Mucosa of stomach (tissue), 1 donor: ENCODE measurements around the gene TTLL11.

Source experiments
- H3K27me3 ChIP-seq: one replicate; pipeline ENCODE4 v1.7.0; 2013; ENCODE audit warnings: mild to moderate bottlenecking, low read length; ENCODE audit not compliant: control insufficient read depth, insufficient read depth
- H3K36me3 ChIP-seq: one replicate; pipeline ENCODE4 v1.7.0; 2013; ENCODE audit warnings: low read length; ENCODE audit not compliant: control insufficient read depth, insufficient read depth
- H3K4me1 ChIP-seq: one replicate; pipeline ENCODE4 v1.7.0; 2013; ENCODE audit warnings: mild to moderate bottlenecking, low read length; ENCODE audit not compliant: control insufficient read depth, insufficient read depth
- H3K4me3 ChIP-seq: one replicate; pipeline ENCODE4 v1.7.0; 2013; ENCODE audit warnings: low read length
- H3K9ac ChIP-seq: one replicate; pipeline ENCODE4 v1.7.0; 2013; ENCODE audit warnings: mild to moderate bottlenecking, low read length, moderate library complexity
- H3K9me3 ChIP-seq: one replicate; pipeline ENCODE4 v1.7.0; 2013; ENCODE audit warnings: mild to moderate bottlenecking, low read length, moderate library complexity; ENCODE audit not compliant: control insufficient read depth
- donor health status: Pancreatic carcinoma.

The TTLL11 gene

DNA sequence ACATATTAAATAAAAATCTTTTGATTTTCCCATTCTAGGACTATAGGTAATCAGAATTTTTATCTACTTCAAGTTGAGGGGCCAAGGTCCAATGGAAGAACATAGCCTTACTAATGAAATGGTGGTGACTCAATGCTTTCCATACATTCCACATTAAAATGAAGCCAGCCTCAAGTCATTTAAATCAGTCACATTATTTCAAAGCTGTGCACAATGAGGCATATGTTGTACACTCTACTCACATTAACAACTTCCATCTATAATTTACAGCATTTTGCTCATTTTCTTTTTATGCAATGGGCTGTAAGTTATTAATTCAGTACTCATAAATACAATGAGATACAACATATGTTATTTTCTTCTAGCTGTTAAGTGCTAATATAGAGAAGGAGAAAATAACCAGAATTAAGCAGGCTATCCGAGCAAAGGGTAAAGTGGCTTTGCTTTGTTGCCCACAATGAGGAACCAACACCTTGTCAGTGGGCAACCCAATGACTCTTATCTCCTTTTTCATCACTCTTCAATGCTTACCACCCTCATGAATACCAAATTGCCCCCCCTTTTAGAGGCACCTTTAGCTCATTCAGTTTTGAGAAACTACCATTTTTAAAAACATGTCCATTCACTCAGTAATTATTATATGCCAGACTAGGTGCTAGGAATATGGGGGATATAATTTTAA, 52.4 kb downstream of the TTLL11 start:
- H3K4me3 ChIP-seq, result no peak overlapping the region
- H3K9me3 ChIP-seq, result no peaks in the 10 kb centered on the region
- no peaks in the 10 kb centered on the region for H3K36me3 ChIP-seq
- H3K9ac ChIP-seq, result no peak overlapping the region
- H3K4me1 ChIP-seq, result peaks cover 6% of the 10 kb centered on the region
- no peaks in the 10 kb centered on the region for H3K27me3 ChIP-seq

GRCh38 chr9:122039234-122039633, 53.9 kb downstream of the TTLL11 start:
- no peaks in the 10 kb centered on the region for H3K36me3 ChIP-seq
- no peak overlapping the region for H3K4me3 ChIP-seq
- H3K4me1 ChIP-seq, result peaks cover 6% of the 10 kb centered on the region
- no peaks in the 10 kb centered on the region for H3K9me3 ChIP-seq
- no peak overlapping the region for H3K9ac ChIP-seq
- H3K27me3 ChIP-seq, result no peaks in the 10 kb centered on the region

GRCh38 chr9:122036988-122037387, 56.1 kb downstream of the TTLL11 start:
- no peaks in the 10 kb centered on the region for H3K27me3 ChIP-seq
- no peak overlapping the region for H3K4me3 ChIP-seq
- no peak overlapping the region for H3K9ac ChIP-seq
- H3K36me3 ChIP-seq, result no peaks in the 10 kb centered on the region
- H3K4me1 ChIP-seq, result peaks cover 6% of the 10 kb centered on the region
- no peaks in the 10 kb centered on the region for H3K9me3 ChIP-seq

DNA sequence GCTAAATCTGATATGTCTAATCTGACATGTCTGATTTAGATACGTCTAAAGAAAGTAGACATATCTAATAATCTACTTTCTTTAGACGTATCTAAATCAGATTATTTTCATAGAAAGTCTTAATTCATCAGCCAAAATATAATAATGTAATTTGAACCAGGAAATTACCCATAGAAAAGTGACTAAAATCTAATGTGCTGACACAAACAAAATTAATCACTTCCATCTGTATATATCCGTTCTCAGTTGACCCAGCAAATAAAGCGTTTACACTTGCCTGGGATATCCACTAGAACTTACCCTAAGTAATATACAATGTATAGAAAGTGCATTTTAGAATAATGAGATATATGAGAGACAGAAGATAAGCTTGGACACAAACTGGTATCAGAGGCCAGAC, 56.7 kb downstream of the TTLL11 start:
- Histone ChIP-seq H3K27me3 (no peaks in the 10 kb centered on the region), H3K36me3 (no peaks in the 10 kb centered on the region), H3K4me3 (no peak overlapping the region), H3K9me3 (no peaks in the 10 kb centered on the region), H3K9ac (no peak overlapping the region), H3K4me1 (peaks cover 6% of the 10 kb centered on the region)

DNA sequence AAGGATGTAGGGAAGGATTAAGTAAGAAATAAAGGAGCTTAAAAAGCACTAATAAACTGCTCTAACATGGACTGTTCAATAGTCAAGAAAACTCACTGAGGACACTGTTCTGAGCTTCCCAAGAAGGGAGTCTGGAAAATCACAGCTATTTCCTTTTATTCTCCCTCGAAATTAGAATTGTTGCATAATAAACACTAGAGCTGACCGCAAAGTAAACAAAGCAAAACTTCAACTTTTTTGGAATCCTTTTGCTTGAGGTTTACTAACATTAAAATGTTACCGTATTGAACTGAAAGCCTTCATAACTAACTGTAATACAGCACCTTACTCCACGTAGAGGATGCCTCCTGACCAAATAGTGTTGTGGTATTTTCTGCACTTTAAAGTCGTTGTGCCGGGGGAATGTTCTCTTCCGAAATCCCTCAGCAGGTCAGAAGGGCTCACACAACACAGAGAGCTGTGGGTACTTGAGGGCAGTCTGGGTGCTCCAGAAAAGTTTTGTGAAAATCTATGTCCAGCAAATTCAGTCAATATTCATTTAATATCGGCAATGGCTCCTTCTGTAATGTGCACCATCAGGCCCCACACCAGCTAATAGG, 59.2 kb downstream of the TTLL11 start:
- Histone ChIP-seq H3K4me3 (no peak overlapping the region), H3K9ac (no peak overlapping the region), H3K4me1 (no peaks in the 10 kb centered on the region), H3K27me3 (no peaks in the 10 kb centered on the region), H3K36me3 (no peaks in the 10 kb centered on the region), H3K9me3 (no peaks in the 10 kb centered on the region)

DNA sequence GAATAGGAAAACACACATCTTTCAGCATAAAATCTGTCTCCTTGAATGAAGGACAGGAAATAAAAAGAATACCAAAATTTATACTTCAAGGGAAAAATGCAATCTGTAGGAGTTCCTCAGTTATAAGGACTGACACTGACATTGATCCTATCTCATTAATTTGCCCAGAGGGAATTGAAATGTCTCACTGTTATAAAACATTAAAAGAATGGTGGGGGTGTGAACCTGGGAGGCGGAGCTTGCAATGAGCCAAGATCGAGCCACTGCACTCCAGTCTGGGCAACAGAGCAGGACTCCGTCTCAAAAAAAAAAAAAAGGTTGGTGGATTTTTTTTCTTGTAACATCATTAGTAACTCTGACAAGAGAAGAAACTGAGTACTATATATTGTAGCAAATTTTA, 60.8 kb downstream of the TTLL11 start:
- Histone ChIP-seq H3K27me3 (no peaks in the 10 kb centered on the region), H3K4me1 (no peaks in the 10 kb centered on the region), H3K9ac (no peak overlapping the region), H3K36me3 (no peaks in the 10 kb centered on the region), H3K9me3 (no peaks in the 10 kb centered on the region), H3K4me3 (no peak overlapping the region)

GRCh38 chr9:122031776-122032175, 61.3 kb downstream of the TTLL11 start:
- Histone ChIP-seq H3K36me3 (no peaks in the 10 kb centered on the region), H3K27me3 (no peaks in the 10 kb centered on the region)

GRCh38 chr9:122031157-122031556, 62.0 kb downstream of the TTLL11 start:
- Histone ChIP-seq H3K9ac (no peak overlapping the region), H3K4me1 (no peaks in the 10 kb centered on the region), H3K4me3 (no peak overlapping the region)

More at GRCh38 chr9:122031776-122032175, 61.3 kb downstream of the TTLL11 start:
- no peak overlapping the region for H3K9ac ChIP-seq
- H3K4me3 ChIP-seq, result no peak overlapping the region
- H3K9me3 ChIP-seq, result no peaks in the 10 kb centered on the region
- H3K4me1 ChIP-seq, result no peaks in the 10 kb centered on the region

GRCh38 chr9:122030357-122030756, 62.8 kb downstream of the TTLL11 start:
- H3K4me3 ChIP-seq, result no peak overlapping the region
- H3K27me3 ChIP-seq, result no peaks in the 10 kb centered on the region
- no peak overlapping the region for H3K9ac ChIP-seq
- no peaks in the 10 kb centered on the region for H3K36me3 ChIP-seq
- no peaks in the 10 kb centered on the region for H3K4me1 ChIP-seq
- no peaks in the 10 kb centered on the region for H3K9me3 ChIP-seq

More at GRCh38 chr9:122031157-122031556, 62.0 kb downstream of the TTLL11 start:
- Histone ChIP-seq H3K27me3 (no peaks in the 10 kb centered on the region), H3K36me3 (no peaks in the 10 kb centered on the region), H3K9me3 (no peaks in the 10 kb centered on the region)

- Histone ChIP-seq H3K36me3 (no peaks in the 10 kb centered on the region), H3K9me3 (no peaks in the 10 kb centered on the region), H3K4me3 (no peak overlapping the region), H3K27me3 (no peaks in the 10 kb centered on the region), H3K4me1 (no peaks in the 10 kb centered on the region), H3K9ac (no peak overlapping the region)
These were observed 63.2 kb downstream of the TTLL11 start for GRCh38 chr9:122029898-122030297.

DNA sequence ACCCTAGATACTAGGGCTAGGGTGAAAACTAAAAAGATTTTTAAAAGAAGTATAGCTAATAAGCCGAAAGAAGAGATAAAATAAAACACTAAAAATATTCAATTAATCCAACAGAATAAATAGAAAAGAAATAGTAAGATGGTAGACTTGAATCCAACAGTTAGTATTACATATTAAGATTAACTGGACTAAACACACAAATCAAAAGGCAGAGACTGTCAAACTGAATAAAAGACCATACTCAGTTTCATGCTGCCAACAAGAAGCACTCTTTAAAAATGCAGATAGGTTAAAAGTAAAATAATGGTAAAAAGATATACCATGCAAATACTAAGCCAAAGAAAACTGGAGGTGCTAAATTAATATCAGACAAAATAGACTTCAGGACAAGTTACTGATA, 65.0 kb downstream of the TTLL11 start:
- no peaks in the 10 kb centered on the region for H3K9me3 ChIP-seq
- H3K4me1 ChIP-seq, result no peaks in the 10 kb centered on the region
- H3K27me3 ChIP-seq, result no peaks in the 10 kb centered on the region
- H3K4me3 ChIP-seq, result no peak overlapping the region
- no peaks in the 10 kb centered on the region for H3K36me3 ChIP-seq
- no peak overlapping the region for H3K9ac ChIP-seq

GRCh38 chr9:122020398-122020797, 72.7 kb downstream of the TTLL11 start:
- no peaks in the 10 kb centered on the region for H3K9me3 ChIP-seq
- no peaks in the 10 kb centered on the region for H3K36me3 ChIP-seq
- no peak overlapping the region for H3K4me3 ChIP-seq

More at GRCh38 chr9:122020398-122020797, 72.7 kb downstream of the TTLL11 start:
- H3K27me3 ChIP-seq, result no peaks in the 10 kb centered on the region
- no peaks in the 10 kb centered on the region for H3K4me1 ChIP-seq
- no peak overlapping the region for H3K9ac ChIP-seq
